NCI-H524 treated with DMSO at 0.1 percent for 48 hours (cell line): ENCODE measurements around the gene TALDO1.

ENCODE experiments used
- DNase-seq: peaks from one replicate; lab custom pipeline; 2025; lab: John Stamatoyannopoulos, UW

Gene TALDO1

DNA sequence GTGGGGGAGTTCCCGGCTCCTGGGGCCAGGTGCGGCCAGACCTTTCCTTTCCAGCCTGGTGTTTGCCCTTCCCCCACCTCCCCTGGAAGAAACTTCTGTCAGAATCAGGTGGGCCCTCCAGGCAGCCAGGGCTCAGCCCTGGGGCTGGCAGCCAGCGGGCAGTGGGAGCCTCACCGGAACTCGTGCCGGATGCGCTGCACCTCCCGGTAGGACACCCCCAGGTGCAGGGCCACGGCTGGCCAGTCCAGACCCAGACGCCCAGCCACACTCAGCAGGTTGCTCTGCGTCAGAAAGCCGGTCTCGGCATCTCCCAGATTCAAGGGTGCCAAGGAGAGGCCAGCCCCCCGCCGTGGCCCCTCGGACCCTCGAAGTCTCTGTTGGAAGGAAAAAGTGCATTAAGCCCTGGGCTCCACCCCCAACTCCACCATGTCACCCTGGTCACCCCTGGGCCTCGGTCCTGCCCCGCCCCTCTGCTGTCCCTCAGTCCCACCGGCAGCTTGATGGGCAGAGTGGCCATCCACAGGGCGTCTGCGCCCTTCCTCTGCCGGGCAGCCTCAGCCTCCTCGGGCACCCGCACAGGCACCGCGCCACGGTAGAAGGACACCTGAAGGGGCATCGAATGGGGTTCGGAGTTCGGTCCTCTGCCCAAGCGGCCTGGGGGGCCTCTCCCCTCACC is 52.5 kb downstream of the TALDO1 start:
- DNase-seq: no peak

- no peak for DNase-seq
Observed at GRCh38 chr11:800473-800872, 53.2 kb downstream of the TALDO1 start.

DNA sequence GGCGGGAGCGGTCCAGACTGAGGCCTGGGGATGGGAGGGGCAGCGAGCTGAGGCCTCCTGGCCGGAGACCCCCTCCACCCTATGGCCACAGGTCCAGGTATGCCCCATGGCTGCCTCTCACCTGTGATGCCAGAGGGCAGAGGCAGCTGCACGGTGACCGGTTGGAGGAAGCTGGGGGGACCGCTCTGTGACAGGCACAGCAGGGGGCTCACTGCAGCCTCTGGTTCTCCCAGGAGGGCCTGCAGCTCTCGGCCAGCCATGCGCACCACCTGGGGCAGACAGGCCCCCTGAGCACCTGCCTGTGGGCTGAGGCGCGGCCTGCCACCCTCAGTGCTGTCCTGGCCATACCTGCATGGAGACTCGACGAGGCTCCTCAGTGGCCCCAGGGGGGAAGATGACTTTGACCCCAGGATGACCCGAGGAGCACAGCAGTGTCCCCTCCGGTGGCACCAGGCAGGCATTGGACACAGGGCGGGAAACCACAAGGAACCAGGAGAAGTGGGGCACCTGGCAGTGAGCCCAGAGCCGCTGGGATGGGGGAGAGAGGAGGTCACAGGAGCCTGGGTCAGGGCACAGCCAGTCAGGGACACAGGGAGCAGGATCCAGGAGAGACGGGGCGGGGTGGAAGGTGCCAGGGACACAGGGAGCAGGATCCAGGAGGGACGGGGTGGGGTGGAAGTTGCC is 54.0 kb downstream of the TALDO1 start:
- DNase-seq: no peak

GRCh38 chr11:802018-802617 is 54.9 kb downstream of the TALDO1 start:
- DNase-seq: no peak

DNA sequence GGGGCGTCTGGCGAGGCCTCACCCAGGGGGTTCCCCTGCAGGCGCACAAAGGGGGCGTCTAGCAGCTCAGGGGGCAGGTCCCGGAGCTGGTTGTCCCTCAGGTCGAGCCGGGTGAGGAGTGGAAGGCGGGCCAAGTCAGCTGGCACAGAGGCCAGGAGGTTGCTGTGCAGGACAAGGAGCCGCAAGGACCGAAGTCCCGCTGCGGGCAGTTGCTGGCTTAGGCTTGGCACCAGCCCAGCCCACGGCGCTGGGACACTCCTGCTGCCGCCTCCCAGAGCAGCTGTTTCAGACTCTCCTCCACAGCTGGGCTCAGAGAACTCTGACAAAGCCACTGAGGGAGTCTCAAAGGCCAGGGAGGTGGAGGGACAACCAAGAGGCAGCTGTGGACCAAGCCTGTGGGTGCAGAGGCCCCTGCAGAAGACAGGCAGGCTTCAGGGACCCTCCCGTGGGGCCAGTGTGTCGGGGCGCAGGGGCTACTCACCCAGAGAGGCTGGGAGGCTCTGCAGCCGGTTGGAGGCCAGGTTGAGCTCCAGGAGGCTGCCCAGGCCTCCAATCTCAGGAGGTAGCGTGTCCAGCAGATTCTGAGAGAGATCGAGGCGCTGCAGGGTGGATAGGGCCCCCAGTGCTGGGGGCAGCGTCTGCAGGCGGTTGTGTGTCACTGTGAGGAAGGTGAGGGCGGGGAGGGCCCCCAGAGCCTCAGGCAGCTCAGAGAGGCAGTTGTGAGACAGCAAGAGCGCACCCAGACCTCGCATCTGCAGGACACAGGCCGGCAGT is 55.6 kb downstream of the TALDO1 start:
- no peak for DNase-seq

DNA sequence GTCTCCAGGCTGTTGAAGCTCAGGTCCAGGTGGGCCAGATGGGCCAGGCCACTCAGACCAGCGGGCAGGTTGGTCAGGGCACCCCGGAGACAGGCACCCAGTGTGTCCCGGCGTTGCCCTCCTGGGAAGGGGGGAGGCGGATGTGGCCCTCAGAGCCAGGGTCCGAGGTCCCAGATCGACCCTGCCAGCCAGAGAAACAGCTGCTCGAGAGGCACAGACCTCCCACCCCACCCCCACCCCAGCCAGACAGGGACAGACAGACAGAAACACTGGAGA is 56.1 kb downstream of the TALDO1 start:
- DNase-seq: no peak

GRCh38 chr11:803770-804598 is 56.7 kb downstream of the TALDO1 start:
- DNase-seq: no peak

DNA sequence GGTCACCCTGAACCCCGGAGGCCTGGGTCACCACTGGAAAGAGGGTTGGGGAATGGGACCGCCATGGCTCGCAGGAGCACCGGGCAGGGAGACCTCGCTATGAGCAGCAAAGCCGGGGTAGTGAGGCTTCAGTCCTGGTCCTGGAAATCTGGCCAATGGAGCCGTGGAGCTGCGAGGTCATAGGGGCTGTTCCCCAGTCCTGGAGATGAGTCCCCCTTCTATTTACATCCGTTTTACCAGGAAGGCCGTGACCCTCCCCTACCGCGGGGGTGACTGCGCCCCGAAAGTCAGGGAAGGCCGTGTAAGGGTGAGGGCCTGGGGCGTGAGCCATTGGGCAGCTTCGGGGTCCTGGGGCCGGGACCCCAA is 57.3 kb downstream of the TALDO1 start:
- no peak for DNase-seq

DNA sequence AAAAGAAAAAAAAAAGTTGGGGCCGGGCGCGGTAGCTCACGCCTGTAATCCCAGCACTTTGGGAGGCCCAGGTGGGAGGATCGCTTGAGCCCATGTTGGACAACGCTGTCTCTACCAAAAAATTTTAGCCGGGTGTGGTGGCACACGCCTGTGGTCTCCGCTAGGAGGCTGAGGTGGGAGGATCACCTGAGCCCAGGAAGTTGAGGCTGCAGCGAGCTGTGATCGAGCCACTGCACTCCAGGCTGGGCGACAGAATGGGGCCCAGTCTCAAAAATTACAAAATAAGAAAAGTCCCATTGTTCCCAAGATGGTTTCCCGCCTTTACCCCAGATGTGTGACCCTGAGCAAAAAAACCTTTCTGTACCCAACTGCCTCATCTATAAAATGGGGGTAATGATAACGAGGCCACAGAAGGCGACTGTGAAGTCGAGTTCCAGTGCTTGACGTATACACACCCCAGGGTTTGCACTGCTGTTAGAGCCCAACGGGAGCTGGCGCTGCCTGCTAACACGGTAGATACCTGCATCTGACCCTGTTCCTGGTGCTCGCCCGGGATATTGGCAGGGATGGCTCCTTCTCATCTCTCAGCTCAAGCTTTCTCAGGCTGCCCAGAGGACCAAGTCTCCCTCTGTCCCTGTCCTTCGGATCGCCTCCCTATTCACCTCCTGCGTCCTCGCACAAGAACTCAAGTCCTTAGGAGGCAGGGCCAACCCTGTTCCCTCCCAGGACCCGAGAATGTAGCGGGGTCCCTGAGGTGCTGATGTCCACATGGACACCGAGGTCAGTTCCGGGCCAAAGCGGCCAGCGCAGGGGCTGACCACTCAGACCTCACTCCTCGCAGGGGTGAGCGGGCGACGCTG is 61.4 kb downstream of the TALDO1 start:
- DNase-seq: no peak

DNA sequence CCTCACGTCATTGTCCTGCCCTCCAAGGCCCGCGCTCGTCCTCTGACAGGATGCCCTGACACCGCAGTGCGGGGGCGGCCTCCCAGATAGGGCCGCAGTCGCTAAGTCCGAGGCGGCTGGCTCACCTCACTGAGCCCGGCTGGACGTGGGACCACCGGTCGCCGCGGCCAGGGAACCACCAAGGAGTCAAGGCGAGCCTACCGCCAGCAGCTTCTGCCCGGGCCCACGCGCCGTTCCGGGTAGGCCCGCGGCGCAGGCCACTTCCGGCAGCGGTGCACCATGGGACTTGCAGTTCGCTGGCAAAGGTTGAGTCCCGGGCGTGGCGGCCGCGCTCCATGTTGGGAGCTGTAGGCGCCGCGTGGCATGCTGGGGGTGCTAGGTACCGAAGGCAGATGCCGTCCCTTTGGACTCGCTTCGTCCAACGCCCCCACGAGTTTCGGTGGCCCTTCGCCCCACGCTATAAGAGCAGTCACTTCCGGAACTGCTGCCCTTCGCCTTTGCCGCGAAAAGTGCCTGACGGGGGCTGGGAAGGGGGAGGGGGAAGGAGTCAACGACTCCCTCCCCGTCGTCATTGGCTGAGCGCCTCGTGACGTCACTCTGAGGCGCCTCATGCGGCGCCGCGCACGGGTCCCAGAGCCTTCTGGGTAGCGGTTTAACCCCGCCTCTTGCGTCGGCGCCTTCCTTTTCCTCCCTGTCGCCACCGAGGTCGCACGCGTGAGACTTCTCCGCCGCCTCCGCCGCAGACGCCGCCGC is 62.2 kb downstream of the TALDO1 start, which contains the start of gene RPLP2:
Gene RPLP2, plus strand, starts transcription at position 681 of the 753 bp plus-strand sequence. CDS start 268 bp downstream, outside the sequence.
- peak; percentile 72 for DNase-seq

- DNase-seq: no peak
Observed at GRCh38 chr11:810040-810567, 62.8 kb downstream of the TALDO1 start.

DNA sequence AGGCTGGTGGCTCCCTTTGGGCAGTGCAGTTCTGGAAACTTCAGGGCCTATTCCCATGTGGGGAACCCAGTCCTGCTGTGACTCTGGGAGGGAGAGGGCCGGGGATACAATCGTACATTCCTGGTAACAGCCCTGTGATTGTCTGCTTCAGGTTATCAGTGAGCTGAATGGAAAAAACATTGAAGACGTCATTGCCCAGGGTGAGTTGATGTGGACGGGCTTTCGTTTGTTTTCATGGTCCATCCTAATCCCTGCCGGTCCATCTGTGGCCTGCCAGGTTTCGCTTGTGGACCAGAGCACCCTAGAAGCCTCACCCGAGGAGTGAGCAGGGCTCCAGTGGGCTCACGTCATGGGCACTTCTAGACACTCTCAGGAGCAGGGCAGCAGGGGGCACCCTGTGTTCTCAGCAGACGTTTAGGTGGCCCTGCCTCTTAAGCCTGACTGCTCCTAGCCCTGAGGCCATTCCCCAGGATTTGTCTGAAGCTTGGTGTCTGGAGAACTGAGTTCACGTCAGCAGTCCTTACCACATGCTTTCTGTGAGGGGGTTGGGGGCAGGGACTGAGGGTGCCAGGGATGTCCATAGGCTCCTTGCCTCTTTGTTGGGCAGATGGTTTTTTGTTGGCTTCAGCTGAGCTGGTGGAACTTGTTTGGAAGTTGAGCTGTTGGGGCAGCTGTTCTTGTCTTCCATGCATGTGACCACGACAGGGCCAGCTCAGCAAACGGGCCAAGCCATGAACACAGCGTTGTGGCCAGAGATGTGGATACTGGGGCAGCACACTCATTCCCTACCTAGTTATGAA is 64.4 kb downstream of the TALDO1 start:
- DNase-seq: no peak

GRCh38 chr11:812390-812789 is 65.1 kb downstream of the TALDO1 start:
- DNase-seq: no peak

DNA sequence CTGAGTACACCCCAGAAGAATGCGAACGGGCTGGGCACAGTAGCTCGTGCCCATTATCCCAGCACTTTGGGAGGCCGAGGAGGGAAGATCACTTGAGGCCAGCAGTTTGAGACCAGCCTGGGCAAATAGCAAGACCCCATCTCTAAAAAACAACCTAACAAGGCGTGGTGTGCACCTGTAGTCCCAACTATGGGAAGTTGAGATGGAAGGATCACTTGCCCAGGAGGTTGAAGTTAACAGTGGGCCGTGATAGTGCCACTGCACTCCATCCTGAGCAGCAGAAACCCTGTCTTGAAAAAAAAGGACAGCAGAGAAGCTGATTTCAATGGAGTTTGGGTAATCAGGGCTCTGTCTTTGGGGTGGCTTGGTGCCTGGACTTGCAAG is 65.8 kb downstream of the TALDO1 start:
- no peak for DNase-seq

DNA sequence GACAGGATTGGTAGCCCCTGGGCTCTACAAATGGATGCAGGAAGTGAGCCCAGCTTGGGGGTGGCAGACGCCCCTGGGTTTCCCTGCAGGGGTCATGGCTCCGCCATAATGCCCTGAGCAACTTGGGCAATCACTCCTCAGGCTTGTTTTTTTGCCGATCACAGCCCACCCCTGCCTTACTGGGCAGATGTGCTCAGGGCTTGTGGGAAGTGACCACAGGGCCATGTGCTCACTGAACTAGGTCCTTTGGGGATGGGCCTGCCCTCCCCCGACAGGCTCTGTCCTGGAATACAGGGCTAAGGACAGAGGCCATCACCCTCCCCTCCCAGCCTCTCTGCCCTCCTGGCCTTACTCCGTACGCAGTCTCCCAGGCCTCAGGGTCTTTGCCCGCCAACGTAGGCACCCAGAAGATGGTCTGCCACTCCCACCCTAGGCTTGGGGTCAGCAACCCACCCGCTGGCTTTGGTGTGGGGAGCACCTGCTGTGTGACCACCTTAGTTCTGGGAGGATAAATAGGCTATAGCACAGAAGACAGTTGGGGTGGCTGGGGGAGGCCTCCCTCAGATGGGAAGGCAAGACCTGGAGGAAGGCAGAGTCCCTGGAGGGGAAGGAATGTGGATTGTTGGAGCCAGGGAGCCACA is 66.3 kb downstream of the TALDO1 start:
- DNase-seq: no peak
